Measurements from ENCODE around the gene DOCK4. TPM values are rescaled to one million over a fixed set of nuclear protein-coding genes. Genes with fewer than 3 reads are reported as not detected.
"Not testable (repeated sequence)": the region's sequence is repeated elsewhere in the genome, so short reads cannot be mapped to it uniquely, and the experiment has no call there.

DOCK4 gene
- total RNA-seq, 1 donor from 2014 or later = 11.8 TPM

DNA sequence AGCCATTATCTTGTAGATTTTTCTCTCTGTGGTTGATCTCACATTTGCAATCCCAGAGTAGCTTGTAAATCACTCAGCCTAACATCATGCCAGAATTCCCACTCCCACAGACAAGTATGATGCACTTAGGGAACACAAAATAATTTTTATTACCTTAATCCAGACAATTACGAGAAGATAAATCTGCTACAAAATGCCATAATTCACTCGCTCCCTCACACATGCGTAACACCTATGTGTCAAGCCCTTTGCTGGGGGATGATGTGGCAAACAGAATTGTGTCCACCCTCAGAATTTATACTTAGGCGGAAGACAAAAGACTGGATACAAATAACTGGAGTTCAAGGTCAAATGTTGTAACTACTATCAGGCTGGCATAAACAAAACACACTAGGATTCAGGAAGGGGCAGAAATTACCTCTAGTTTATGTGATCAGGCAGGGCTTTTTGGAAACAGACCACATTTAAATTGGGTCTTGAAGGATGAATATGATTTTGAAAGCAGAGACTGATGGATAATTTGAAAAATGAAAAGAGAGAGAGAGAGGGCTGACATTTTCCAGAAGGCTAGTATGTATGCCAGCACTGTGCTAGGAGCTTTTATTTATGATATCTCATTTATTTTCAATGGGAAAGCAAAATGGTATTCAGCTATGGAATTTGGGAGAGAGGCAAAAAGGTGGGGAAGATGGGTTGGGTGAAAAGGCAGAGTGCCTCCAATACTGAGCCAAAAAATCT is 69.8 kb downstream of the DOCK4 start:
- DNase-seq (ENCODE audit: low spot score) (no peak), ATAC-seq (peak; percentile 71)

DNA sequence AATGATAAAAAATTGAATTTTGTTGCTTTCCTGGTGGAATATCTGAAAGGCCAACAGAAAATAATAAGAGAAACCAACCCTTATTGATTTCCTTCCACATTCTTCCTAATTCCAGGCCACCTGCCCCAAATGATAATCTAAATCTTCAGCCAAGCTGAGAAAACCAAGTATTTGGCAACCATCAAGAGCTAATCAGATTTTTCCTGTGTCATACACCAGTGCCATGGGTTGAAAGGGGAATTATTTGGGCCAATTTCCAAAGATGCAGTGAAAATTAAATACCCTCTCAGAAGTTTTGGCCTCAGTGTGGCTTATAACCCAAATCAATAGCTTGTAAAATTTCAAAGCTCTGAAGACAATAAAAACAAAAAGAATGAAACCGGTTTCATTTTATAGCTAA is 70.4 kb downstream of the DOCK4 start:
- DNase-seq (ENCODE audit: low spot score) (no peak), ATAC-seq (peak; percentile 59)

DNA sequence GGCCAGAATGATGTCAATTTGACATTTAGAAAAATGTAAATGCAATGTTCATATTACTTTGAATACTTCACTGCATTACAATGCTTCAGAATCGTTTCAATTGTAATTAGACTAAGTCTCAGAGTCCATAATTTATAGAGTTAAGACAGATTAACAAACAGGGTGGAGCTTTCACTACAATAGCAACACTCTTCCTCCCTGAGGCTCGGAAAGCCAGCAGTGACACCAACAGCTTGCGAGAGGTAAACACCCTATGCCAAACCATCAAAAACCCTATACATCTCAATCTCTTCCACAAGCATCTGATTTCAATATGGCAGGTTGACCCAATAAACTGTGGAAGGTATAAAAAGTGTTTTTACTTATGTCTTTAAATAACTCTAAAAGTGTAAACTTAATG is 72.2 kb downstream of the DOCK4 start:
- DNase-seq (ENCODE audit: low spot score) (no peak), ATAC-seq (no peak)

DNA sequence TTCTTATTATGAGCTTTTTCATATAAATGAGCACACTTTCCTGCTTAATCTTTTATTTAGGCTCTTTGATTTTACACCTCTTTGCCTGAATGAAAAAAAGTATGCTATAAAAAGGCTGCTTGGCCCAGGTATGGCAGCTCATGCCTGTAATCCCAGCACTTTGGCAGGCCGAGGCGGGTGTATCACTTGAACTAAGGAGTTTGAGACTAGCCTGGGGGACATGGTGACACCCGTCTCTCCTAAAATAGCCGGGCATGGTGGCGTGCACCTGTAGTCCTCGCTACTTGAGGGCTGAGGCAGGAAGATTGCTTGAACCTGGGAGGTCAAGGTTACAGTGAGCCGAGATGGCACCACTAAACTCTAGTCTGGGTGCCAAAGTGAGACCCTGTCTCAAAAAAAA is 72.9 kb downstream of the DOCK4 start:
- ATAC-seq = no peak

DNA sequence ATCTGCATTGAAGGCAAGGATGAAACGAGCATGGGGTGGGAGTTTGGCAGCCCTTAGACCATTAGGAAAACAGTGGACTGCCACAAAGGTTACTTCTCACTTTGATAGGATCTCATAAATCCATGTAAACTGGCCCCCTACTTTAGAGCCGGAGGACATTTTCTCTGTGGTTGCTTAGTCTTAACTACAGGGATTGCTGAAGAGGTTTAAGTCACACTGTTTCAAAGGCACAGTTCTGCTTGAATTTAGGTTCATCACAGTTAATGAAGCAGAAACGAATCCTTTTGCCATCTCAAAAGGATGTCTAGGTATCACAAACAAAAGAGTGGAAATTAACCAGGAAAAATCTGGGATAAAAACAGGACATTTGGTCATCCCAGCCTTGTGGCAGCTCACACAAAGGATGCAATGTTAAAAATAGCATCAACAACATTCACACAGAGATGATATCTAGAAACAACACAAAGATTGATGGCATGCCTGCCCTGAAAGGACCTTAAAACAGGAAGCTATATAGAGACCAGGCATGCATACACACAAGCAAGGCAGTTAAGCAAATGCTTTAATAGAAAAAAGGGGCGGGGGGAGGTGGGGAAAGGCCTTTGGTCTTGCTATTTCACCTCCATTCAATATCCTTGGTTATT is 74.0 kb downstream of the DOCK4 start:
- no peak for ATAC-seq
- DNase-seq (ENCODE audit: low spot score) = no peak

More for the DNA sequence above, 72.9 kb downstream of the DOCK4 start:
- DNase-seq (ENCODE audit: low spot score) = no peak

DNA sequence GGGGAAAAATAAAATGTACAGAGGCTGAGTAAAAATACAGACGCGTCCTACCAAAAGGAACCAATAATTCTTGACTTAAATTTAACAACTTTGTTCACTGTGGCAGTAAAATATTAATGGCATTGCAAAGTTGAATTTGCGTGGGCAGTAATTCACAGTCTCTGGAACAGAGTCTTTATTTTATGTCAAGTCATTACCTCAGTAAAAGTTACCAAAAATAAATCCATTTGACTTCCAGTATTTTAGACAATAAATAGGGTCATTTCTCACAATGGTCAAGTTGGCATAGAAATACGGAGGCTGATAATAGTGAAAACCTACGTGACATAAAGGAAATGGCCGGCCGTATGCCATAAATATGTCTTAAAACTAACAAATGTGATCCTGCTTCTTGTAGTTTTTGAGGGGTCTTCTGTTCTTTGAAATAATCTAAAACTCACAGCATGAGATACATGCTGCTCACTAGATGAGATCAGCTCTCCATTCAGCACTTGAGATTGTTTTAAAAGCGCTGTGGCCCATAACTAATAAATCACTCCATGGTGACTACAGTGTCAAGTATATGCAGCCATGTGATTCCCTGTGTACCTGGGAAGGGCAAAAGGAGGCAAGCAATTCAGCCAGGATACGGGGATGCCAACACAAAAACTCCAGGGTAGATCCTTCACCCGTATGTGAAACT is 75.3 kb downstream of the DOCK4 start:
- no peak for ATAC-seq
- no peak for DNase-seq (ENCODE audit: low spot score)

DNA sequence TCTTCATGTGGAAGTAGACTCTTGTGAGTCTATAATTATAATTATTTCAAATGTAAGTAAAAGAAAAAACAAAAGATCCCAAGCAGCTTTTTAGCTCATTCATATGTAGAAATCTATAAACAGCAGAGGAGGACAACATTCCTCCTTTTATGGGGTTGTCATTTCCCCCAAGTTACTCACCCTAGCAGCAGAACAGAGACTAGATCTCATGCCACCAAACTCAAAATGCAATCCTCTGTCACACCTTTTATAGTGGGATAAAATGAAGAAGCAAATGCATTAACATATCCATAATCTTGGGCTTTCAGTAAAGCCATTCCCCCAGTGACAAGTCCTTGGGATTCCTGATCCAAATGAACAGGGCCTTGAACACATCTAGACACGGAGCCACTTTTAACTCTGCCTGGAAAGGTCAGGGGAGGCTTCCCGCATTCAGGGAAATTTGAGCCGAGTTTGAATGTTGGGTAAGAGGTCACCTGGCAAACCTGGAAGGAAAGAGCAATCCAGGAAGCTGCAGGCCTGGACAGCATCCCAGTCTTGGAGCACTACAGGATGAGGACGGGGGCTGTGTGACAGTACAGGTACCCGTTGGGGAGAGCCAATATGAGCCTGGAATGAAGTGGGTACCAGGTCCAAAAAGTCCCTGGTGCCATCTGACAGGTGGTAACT is 76.4 kb downstream of the DOCK4 start:
- DNase-seq (ENCODE audit: low spot score) = peak; percentile 86
- peak; percentile 91 for ATAC-seq

DNA sequence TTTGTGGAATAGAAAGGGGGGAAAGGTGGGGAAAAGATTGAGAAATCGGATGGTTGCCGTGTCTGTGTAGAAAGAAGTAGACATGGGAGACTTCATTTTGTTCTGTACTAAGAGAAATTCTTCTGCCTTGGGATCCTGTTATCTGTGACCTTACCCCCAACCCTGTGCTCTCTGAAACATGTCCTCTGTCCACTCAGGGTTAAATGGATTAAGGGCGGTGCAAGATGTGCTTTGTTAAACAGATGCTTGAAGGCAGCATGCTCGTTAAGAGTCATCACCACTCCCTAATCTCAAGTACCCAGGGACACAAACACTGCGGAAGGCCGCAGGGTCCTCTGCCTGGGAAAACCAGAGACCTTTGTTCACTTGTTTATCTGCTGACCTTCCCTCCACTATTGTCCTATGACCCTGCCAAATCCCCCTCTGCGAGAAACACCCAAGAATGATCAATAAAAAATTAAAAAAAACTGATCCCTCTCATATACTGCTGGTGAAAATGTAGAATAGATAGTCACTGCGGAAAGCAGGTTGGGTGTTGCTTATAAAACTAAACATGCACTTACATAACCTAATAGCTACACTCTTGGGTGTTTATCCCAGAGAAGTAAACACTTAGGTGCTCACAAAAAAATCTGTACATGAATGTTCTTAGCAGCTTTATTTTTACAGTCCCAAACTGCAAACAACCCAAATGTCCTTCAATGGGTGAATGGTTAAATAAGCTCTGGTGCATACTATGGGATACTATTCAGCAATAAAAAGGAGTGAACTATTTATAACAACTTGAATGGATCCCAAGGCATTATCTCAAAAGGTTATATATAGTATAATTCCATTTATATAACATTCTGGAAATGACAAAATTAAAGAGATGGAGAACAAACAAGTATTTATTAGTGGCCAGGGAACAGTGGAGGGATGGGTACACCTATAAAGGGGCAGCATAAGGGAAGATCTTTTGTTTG is 77.5 kb downstream of the DOCK4 start:
- ATAC-seq = peak; percentile 34
- DNase-seq (ENCODE audit: low spot score) = not testable (repeated sequence)

DNA sequence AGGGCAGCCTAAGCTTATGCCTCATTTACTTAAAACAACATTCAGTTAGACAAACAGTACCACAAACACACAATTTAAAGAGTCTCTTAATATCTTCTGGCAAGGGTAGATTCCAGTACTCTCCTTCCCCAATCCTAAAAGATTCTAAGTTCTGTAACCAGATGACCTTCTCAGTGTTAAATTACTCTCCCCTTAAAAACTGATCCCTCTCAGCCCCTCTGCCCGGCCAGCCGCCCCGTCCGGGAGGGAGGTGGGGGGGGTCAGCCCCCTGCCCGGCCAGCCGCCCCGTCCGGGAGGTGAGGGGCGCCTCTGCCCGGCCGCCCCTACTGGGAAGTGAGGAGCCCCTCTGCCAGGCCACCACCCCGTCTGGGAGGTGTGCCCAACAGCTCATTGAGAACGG is 78.2 kb downstream of the DOCK4 start:
- ATAC-seq; DNase-seq (ENCODE audit: low spot score): not testable (repeated sequence)

DNA sequence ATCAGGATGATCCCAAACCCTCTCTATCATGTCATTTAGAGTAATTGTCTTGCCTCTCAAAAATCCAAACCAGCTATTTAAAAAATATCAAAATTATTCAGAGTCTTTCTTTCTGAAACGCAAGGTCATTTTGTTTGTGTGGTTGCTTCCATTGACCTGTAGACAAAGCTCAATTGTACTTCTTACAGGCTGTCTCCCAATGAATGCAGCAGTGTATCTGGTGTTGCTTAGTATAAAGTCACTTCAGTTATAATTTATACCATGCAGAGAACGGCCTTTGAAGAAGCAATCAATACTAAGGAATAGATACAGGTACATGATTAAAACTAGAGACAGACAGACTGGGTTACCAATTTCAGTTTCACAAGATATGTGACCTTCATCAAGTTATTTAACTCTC is 80.9 kb downstream of the DOCK4 start:
- ATAC-seq (no peak), DNase-seq (ENCODE audit: low spot score) (no peak)

DNA sequence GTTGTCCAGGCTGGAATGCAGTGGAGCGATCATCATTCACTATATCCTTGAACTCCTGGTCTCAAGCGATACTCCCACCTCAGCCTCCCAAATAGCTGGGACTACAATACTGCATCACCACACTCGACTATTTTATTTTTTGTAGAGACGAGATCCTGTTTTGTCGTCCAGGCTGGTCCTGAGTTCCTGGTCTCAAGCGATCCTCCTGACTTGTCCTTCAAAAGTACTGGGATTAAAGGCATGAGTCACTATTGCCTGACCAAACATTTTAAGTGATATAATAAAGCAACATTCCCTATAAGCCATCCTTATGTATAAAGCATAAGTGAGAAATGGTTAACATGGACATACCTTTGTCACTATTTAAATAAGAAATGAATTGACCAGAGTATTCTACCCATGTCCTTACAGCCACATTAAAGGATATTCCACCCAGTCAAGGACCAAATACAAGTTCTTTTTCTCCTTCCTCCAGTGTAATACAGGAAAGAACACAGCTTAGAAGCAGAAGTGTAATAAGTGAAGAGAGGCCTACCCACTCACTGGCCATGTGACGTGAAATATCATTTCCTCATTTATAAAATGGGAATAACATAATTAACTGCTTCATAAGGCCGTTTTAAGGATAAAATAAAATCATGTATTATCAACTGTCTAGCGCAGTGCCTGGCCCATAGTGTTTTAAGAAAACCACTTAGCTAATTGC is 82.0 kb downstream of the DOCK4 start:
- ATAC-seq (no peak), DNase-seq (ENCODE audit: low spot score) (no peak)

DNA sequence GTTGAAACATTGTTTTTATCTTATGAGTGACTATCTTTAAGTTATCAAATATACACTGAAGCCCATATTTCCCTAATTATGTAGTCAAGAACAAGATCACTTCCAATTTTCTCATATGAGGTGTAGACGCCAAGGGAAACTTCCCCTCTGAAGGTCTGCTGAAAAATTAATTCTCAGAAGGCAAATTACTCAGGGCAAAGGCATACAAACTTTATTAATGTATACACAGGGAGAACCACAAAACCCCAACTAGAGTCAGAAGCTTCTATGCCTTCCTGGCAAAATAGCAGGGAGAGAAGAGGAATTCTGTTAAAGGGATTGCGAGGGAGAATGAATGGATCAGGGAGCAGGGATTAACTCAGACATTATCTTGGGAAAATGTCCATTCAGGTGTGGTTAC is 83.4 kb downstream of the DOCK4 start:
- DNase-seq (ENCODE audit: low spot score) = no peak

DNA sequence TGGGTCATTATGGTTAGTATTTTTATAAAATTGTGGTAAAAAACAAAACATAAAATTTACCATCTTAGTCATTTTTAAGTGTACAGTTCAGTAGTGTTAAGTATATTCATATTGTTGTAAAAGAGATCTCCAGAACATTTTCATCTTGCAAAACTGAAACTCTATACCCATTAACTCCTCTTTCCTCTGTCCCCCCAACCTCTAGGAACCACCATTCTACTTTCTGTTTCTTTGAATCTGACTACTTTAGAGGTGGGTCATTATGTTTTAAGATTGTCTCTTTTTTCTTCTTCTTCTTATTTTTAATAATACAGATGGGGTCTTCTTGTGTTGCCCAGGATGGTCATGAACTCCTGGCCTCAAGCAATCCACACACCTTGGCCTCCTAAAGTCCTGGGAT is 84.1 kb downstream of the DOCK4 start:
- DNase-seq (ENCODE audit: low spot score) (no peak), ATAC-seq (no peak)

More for the DNA sequence above, 83.4 kb downstream of the DOCK4 start:
- no peak for ATAC-seq

DNA sequence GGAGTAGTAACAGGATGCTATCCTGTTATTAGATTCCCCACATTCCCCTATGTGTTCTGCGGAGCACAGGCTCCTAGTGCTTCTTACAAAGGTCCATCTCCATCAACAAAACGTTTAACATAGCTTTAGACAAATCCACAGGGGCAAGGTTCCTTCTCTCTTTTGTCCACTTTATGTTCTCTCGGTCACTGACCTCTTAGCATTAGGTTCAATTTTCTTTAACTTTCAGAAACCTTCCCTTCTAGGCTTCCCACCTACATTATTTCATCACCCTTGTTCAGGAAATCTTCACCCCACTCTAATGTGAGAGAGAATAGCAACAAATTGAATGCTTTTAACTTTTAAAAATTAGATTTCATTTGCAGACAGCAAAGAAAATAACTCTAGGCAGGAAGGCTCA is 84.9 kb downstream of the DOCK4 start:
- ATAC-seq (no peak), DNase-seq (ENCODE audit: low spot score) (no peak)

DNA sequence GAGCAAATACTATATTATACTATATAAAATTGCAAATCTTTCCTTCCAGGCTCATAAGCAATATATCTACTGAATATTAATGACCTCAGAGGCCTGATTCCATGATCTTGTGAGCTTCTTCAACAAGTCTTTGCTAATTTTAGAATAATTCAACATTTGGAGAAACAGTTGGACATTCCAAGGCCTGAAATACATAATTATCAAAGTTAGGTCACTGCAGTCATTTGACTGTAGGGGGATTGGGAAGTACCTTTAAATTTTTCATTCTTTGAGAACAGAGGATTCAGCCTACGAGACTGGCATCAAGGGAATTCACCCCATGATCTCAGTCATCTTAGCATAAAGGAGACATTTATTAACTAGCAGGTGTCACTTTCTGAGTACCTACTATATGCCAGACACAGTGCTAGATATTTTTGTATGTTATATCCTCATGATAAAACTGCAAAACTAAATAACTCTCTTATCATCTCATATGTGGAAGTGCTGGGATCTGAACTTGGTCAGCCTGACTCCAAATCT is 85.4 kb downstream of the DOCK4 start:
- DNase-seq (ENCODE audit: low spot score) = no peak
- no peak for ATAC-seq

DNA sequence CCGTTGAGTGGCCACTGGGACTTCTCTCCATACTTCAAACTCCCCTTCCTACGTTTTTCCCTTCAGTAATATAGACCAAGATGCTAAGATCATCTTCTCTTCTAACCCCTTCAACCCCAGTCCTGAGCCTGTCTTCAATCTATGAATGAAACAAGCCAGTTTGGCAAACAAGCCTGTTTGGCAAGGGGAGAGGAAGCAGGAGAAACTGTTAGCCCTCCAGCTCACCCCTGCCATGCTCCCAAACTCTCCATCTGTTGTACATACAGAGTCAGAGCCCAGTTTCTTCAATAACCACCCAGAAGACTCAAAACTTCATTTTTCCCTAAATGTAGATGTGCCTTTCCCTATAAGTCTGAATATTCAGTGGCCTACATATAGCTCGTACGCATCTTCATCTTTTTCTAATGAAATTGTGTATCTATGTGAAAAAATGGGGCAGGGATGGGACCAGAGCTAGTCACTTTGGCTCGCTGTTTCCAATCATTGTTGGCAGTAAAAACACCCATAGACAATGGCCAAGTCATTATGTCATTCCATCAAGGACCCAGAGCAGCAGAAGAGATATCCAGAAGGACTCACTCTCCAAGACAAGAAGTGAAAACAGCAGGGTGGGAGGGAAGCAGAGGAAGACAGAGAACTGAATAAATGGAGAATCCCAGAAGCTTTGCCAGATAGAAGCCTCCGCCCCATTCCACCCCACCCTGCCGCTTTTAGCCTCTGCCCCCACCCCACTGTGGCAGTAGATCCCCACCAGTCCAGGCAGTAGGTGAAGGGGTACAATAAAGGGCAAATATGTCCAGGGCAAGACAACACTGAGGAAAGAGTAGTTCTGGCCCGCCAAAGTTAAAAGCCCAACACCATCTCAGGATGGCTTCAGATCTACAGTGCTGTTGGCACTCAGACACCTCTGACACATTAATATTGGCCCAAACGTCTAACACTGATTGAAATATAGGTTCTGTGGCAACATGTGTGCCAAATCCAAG is 87.3 kb downstream of the DOCK4 start:
- DNase-seq (ENCODE audit: low spot score) = no peak
- ATAC-seq = no peak

DNA sequence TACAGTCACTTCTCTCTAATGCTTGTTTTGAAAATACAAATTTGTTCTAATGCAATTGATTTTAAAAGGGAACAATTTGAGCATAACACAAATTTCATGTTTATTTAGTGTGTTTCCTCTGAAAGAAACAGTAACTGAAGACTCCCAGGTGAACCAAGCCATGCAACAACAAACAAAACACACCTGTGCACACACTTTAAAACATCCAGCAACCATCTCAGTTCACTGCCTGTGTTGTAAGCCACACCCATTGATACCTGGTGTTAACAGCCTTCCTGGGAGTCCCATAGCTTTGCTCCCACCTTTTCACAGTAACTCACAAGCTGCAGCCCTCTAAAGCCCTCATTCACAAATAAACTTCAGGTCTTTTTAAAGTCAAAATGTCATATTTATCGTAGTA is 89.3 kb downstream of the DOCK4 start:
- ATAC-seq = no peak
- no peak for DNase-seq (ENCODE audit: low spot score)

DNA sequence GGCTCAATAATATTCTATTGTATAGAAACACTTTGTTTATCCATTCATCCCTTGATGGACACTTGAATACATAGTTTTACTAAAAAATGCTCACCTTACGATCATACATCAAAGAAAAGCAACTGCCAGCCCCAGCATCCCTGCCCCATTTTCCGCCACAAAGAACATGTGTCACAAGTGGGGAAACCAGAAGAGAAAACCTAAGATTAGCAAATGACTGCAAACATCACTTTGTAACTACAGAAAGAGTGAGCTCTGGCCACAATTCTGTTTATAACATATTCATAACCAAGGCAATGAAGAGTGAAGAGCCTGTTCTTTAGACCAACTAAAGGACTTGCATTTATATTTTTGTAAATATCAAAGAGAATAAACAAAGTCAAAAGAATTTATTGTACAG is 89.8 kb downstream of the DOCK4 start:
- DNase-seq (ENCODE audit: low spot score) = no peak
- no peak for ATAC-seq
